DND-41 (cell line): ENCODE results near the gene KLRF1.

ENCODE experiments used
- CTCF ChIP-seq: IDR thresholded peaks from 2 replicates; pipeline ENCODE4 v1.5.1; 2012; ENCODE audit warnings: borderline replicate concordance, low read length, moderate library complexity, mild to moderate bottlenecking; ENCODE audit not compliant: poor library complexity, severe bottlenecking; ENCODE audit errors: extremely low read depth
- EZH2 ChIP-seq: IDR thresholded peaks from 3 replicates; pipeline ENCODE4 v1.6.1; 2012; ENCODE audit warnings: borderline replicate concordance, low read depth, mild to moderate bottlenecking, moderate library complexity, low read length, inconsistent platforms; ENCODE audit not compliant: severe bottlenecking

GRCh38 chr12:9829982-9830381 lies 2.7 kb downstream of the KLRF1 start:
- TF ChIP-seq CTCF (no peak), EZH2 (no peak)
